ENCODE results near the gene GPSM1. TPM values are rescaled to one million over a fixed set of nuclear protein-coding genes. Genes with fewer than 3 reads are reported as not detected.
"Not testable (repeated sequence)": the region's sequence is repeated elsewhere in the genome, so short reads cannot be mapped to it uniquely, and the experiment has no call there.

The GPSM1 gene
- total RNA-seq, 1 donor from 2014 or later, result 1.9 TPM

GRCh38 chr9:136316271-136316751 lies 11.0 kb upstream of the GPSM1 start:
- H3K36me3 Mint-ChIP-seq (ENCODE audit: low read depth), result no peaks in the 10 kb centered on the region
- DNase-seq (no peak), ATAC-seq (ENCODE audit: low read depth) (no peak)
- TF ChIP-seq, protein P1, sequence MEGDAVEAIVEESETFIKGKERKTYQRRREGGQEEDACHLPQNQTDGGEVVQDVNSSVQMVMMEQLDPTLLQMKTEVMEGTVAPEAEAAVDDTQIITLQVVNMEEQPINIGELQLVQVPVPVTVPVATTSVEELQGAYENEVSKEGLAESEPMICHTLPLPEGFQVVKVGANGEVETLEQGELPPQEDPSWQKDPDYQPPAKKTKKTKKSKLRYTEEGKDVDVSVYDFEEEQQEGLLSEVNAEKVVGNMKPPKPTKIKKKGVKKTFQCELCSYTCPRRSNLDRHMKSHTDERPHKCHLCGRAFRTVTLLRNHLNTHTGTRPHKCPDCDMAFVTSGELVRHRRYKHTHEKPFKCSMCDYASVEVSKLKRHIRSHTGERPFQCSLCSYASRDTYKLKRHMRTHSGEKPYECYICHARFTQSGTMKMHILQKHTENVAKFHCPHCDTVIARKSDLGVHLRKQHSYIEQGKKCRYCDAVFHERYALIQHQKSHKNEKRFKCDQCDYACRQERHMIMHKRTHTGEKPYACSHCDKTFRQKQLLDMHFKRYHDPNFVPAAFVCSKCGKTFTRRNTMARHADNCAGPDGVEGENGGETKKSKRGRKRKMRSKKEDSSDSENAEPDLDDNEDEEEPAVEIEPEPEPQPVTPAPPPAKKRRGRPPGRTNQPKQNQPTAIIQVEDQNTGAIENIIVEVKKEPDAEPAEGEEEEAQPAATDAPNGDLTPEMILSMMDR (IDR thresholded peaks at IDR 0.05), result no peak
- H3K4me1 Mint-ChIP-seq, result peaks cover 14% of the 10 kb centered on the region
- CTCF ChIA-PET, result no interaction called here
- POLR2A ChIA-PET, result no interaction called here
- no peak overlapping the region for H3K4me3 Mint-ChIP-seq
- intact Hi-C loops (cut with micrococcal nuclease), result no loop called here
- H3K9me3 Mint-ChIP-seq, result peaks cover 7% of the 10 kb centered on the region
- no peak overlapping the region for H3K27ac Mint-ChIP-seq
- H3K27me3 Mint-ChIP-seq, result peaks cover 4% of the 10 kb centered on the region

DNA sequence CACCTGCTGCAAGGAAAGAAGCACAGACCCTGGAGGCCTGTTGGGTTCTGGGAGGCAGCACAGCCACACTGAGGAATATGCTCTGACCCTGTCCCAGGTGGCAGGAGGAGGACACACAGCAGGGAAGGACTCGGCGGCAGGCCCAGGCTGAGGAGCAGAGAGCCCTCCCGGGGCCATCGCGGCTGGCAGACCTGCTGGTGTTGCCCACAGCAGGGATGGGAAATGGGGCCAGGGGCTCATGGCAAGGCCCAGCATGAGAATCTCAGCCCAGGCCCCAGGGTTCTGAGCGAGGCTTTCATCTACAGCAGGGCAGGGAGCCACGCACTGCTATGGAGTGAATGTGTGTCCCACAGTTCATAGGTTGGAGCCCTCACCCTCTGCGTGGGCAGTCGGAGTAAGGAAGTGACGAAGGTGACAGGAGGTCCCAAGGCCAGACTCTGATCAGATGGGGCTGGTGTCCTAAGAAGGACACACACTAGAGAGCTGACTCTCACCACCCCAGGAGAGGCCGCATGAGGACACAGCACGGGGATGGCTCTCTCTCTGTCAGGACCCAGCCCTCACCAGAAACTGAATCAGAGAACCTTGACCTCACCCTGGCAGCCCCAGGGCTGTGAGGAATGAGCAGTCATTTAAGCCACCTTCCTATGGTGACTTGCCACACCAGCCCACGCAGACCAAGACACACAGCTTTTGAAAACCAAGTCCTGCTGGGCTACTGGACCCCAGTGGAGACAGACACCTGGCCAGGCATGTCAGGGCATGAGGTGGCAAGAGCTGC lies 10.3 kb upstream of the GPSM1 start:
- Mint-ChIP-seq H3K27me3 (peaks cover 4% of the 10 kb centered on the region), H3K9me3 (peaks cover 7% of the 10 kb centered on the region)
- intact Hi-C loops (cut with micrococcal nuclease), result no loop called here

DNA sequence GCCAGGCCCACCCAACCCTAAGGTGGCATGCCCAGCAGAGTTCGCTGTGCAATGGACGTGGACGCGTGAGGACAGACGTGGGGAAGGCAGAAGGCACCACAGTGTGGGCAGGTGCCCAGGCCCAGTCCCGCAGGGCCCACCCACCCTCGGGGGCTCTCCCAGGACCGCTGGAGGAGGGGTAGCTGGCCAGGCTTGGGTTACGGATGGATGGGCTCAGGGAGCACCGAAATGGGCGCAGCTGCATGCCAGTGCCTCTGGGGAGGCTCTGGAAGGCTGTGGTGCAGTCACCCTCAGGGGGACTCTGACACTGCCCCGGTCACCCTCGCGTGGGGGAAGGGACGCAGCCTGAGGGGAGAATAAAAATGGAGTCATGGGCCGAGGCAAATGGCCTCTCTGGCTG lies 9.6 kb upstream of the GPSM1 start:
- TF ChIP-seq, protein P1 (IDR thresholded peaks at IDR 0.05), result no peak
- ChIA-PET POLR2A (no interaction called here), CTCF (no interaction called here)
- Mint-ChIP-seq H3K4me3 (no peak overlapping the region), H3K9me3 (peaks cover 7% of the 10 kb centered on the region), H3K27me3 (peaks cover 4% of the 10 kb centered on the region), H3K36me3 (ENCODE audit: low read depth) (no peaks in the 10 kb centered on the region), H3K4me1 (peaks cover 11% of the 10 kb centered on the region), H3K27ac (no peak overlapping the region)
- intact Hi-C loops (cut with micrococcal nuclease), result no loop called here
- DNase-seq (no peak), ATAC-seq (ENCODE audit: low read depth) (no peak)

More for the DNA sequence above, 10.3 kb upstream of the GPSM1 start:
- Mint-ChIP-seq H3K27ac (no peak overlapping the region), H3K36me3 (ENCODE audit: low read depth) (no peaks in the 10 kb centered on the region), H3K4me1 (peaks cover 11% of the 10 kb centered on the region), H3K4me3 (no peak overlapping the region)
- POLR2A ChIA-PET, result no interaction called here
- TF ChIP-seq, protein P1 (IDR thresholded peaks at IDR 0.05), result no peak
- CTCF ChIA-PET, result no interaction called here
- ATAC-seq (ENCODE audit: low read depth) (no peak), DNase-seq (no peak)

DNA sequence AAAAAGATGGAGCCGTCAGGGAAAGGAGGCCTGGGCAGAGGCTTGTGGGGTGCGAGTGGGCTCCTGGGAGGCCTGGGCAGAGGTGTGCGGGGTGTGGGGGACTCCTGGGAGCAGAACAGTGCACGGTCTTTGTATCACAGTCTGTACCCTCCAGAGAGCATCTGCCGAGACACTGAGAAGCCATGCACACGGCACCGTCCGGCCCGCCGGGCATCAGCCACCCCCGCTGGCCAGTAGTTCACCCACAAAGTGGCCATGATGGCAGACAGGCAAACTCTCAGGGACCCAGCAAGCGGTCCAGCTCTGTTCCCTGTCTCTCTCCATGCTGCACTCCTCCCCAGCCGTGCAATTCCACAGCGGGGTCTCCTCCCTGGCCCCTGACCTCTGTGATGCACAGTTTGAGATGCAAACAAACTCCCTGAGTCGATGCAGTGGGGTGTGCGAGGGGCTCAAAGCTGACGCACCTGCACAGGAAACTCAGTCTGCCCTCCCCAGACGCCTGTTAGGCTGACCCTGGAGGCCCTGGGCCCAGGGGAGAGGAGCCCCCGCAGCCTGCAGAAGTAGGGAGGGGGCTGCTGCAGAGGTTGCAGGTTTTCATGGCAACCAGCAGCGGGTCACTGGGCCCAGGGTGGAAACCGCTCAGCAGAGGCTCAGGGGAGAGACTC lies 9.1 kb upstream of the GPSM1 start:
- no peak for DNase-seq
- H3K9me3 Mint-ChIP-seq, result peaks cover 7% of the 10 kb centered on the region
- ATAC-seq (ENCODE audit: low read depth), result peak; percentile 57
- H3K4me1 Mint-ChIP-seq, result peaks cover 11% of the 10 kb centered on the region
- peaks cover 4% of the 10 kb centered on the region for H3K27me3 Mint-ChIP-seq
- no peak overlapping the region for H3K27ac Mint-ChIP-seq
- H3K36me3 Mint-ChIP-seq (ENCODE audit: low read depth), result no peaks in the 10 kb centered on the region
- intact Hi-C loops (cut with micrococcal nuclease), result no loop called here
- TF ChIP-seq, protein P1 (IDR thresholded peaks at IDR 0.05), result no peak
- ChIA-PET CTCF (no interaction called here), POLR2A (no interaction called here)
- H3K4me3 Mint-ChIP-seq, result no peak overlapping the region

DNA sequence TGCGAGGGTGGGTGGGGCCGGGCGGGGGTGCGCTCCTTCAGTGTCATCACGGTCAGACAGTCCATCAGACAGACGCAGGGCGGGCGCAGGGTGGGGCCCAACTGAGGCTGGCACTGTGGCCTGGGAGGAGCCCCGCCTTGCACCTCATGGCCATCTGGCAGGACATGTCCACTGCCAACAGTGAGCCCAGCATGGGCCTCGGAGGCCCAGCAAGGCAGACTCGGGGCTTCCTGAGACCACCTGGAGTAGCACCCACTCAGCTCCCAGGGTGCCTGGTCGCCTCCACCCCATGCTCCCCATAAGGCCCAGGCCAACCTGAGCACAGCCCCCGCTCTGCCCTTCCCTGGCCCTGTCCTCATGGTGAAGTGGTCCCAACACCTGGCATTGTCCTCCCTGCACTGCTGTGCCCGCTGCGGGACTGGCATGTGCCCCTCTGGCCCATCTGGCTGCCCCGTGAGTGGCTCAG lies 8.5 kb upstream of the GPSM1 start:
- H3K9me3 Mint-ChIP-seq, result peaks cover 7% of the 10 kb centered on the region
- TF ChIP-seq, protein P1 (IDR thresholded peaks at IDR 0.05), result no peak
- H3K27me3 Mint-ChIP-seq, result peaks cover 9% of the 10 kb centered on the region
- ChIA-PET CTCF (no interaction called here), POLR2A (no interaction called here)
- peaks cover 11% of the 10 kb centered on the region for H3K4me1 Mint-ChIP-seq
- H3K27ac Mint-ChIP-seq, result no peak overlapping the region
- DNase-seq (no peak), ATAC-seq (ENCODE audit: low read depth) (no peak)
- no peaks in the 10 kb centered on the region for H3K36me3 Mint-ChIP-seq (ENCODE audit: low read depth)
- intact Hi-C loops (cut with micrococcal nuclease), result no loop called here
- H3K4me3 Mint-ChIP-seq, result no peak overlapping the region

DNA sequence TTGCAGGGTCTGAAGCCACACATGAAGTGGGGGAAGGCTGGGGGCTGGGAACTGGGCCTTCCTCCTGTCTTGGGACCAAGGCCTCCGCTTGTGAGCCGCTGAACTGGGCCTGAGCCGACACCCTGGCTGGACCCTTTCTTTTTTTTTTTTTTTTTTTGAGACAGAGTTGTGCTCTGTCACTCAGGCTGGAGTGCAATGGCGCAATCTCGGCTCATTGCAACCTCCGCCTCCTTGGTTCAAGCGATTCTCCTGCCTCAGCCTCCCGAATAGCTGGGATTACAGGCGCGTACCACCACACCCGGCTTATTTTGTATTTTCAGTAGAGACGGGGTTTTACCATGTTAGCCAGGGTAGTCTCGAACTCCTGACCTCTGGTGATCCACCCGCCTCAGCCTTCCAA lies 8.1 kb upstream of the GPSM1 start:
- H3K4me3 Mint-ChIP-seq; CTCF ChIA-PET; DNase-seq; intact Hi-C loops (cut with micrococcal nuclease); H3K27ac Mint-ChIP-seq; POLR2A ChIA-PET; H3K36me3 Mint-ChIP-seq (ENCODE audit: low read depth); ATAC-seq (ENCODE audit: low read depth); H3K9me3 Mint-ChIP-seq: not testable (repeated sequence)
- H3K27me3 Mint-ChIP-seq, result peaks cover 10% of the 10 kb centered on the region
- H3K4me1 Mint-ChIP-seq, result peaks cover 11% of the 10 kb centered on the region

GRCh38 chr9:136319955-136320354 lies 7.4 kb upstream of the GPSM1 start:
- ATAC-seq (ENCODE audit: low read depth); H3K9me3 Mint-ChIP-seq; DNase-seq; CTCF ChIA-PET; H3K27ac Mint-ChIP-seq; POLR2A ChIA-PET; H3K4me3 Mint-ChIP-seq; intact Hi-C loops (cut with micrococcal nuclease); H3K36me3 Mint-ChIP-seq (ENCODE audit: low read depth): not testable (repeated sequence)
- Mint-ChIP-seq H3K4me1 (peaks cover 11% of the 10 kb centered on the region), H3K27me3 (peaks cover 10% of the 10 kb centered on the region)
